Esophagus muscularis mucosa (tissue), 4 donors: ENCODE results near the gene KIRREL3. TPM values are rescaled to one million over a fixed set of nuclear protein-coding genes. Genes with fewer than 3 reads are reported as not detected.

ENCODE experiments used
- DNase-seq: peaks from one replicate; pipeline ENCODE4 v3.0.0-alpha.2; 2017; ENCODE audit errors: extremely low spot score
- H3K27ac ChIP-seq, 4 donors: fragments of 200-600 bp; sonication (generic); replicated peaks in 1 of 4; 1 replicate in 3 of 4; 2 replicates in 1 of 4; pipeline ENCODE4 v1.5.1; 2016 to 2019; ENCODE audit warnings: mild to moderate bottlenecking in 1 of 4
- H3K27me3 ChIP-seq, 4 donors: fragments of 200-600 bp; sonication (generic); one replicate each; pipeline versions ENCODE4 v1.5.1 to v1.6.0; 2016 to 2019
- H3K36me3 ChIP-seq, 4 donors: fragments of 200-600 bp; sonication (generic); one replicate each; pipeline ENCODE4 v1.5.1; 2016 to 2019
- H3K4me1 ChIP-seq, 4 donors: fragments of 200-600 bp; sonication (generic); one replicate each; pipeline ENCODE4 v1.5.1; 2016 to 2019
- H3K4me3 ChIP-seq, 4 donors: fragments of 200-600 bp; sonication (generic); 1 replicate in 2 of 4; 2 replicates in 2 of 4; pipeline ENCODE4 v1.5.1; 2016 to 2019; ENCODE audit warnings: mild to moderate bottlenecking in 4 of 4, moderate library complexity in 1 of 4
- H3K9me3 ChIP-seq, 4 donors: fragments of 200-600 bp; sonication (generic); 1 replicate in 3 of 4; 2 replicates in 1 of 4; pipeline ENCODE4 v1.5.1; 2016 to 2019
- EP300 ChIP-seq: sonication (generic); formaldehyde crosslinking; IDR thresholded peaks from one replicate; pipeline ENCODE4 v1.6.1; 2017; ENCODE audit warnings: antibody characterized with exemption
- POLR2A ChIP-seq: fragments of 450-650 bp; IDR thresholded peaks from one replicate; pipeline ENCODE4 v1.6.1; 2017; ENCODE audit warnings: antibody characterized with exemption, moderate library complexity, mild to moderate bottlenecking, low read depth
- POLR2AphosphoS5 ChIP-seq, 2 donors: sonication (generic); formaldehyde crosslinking; IDR thresholded peaks; one replicate each; pipeline ENCODE4 v1.6.1; 2017; ENCODE audit warnings: antibody characterized with exemption in 2 of 2
- WGBS: methylation state at CpG from one replicate; pipeline ENCODE4 v1.1.5; 2018; 5-methylcytosine and 5-hydroxymethylcytosine counted together
- intact Hi-C: fragments of 100-400 bp; cut with DNase I; formaldehyde crosslinking; loops from one replicate; pipeline ENCODE4 v1.15.1; 2023
- total RNA-seq, 4 donors: library from RNA; depleted of rRNA; stranded (reverse); fragments of >200 nt; gene quantifications; one replicate each; pipeline versions ENCODE4 v1.1.0 to v1.2.1, GENCODE V29; 2016
- TF ChIP-seq, protein P1 (sequence below), 3 experiments: fragments of 200-600 bp in 2 of 3; fragments of 450-650 bp in 1 of 3; sonication (generic) in 2 of 3; IDR thresholded peaks; one replicate each; pipeline ENCODE4 v1.5.1; 2017 to 2019; ENCODE audit warnings: antibody characterized with exemption in 3 of 3, mild to moderate bottlenecking in 2 of 3, moderate library complexity in 1 of 3

Gene KIRREL3
- total RNA-seq, 4 donors from 2014 or later, result 1.7 to 6.5 (median 3.1) TPM

DNA sequence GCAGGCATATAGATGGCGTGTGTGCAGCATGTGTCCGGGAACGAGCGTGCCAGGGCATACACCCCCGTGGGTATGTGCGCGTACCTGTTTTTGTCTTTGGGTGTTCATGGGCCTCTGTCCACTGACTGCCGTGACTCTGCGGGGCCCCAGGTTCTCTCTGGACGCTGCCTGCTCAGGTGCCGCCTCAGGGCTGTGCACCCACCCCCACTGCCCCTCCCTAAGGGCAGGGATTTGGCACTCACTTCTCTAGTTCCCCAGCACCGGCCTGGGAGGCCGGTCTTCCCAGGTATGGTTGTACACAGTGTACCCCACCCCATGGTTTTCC lies 533.6 kb downstream of the KIRREL3 start:
- Histone ChIP-seq H3K9me3 (no peaks in the 10 kb centered on the region), H3K4me1 (peaks cover 8 to 26% (median 12%) of the 10 kb centered on the region in 4 donors), H3K36me3 (no peaks in the 10 kb centered on the region), H3K27me3 (peaks cover 0 to 55% (median 0%) of the 10 kb centered on the region in 4 donors), H3K4me3 (no peak overlapping the region), H3K27ac (no peak overlapping the region)
- TF ChIP-seq POLR2AphosphoS5 (IDR thresholded peaks at IDR 0.05) (no peak), POLR2A (no peak), EP300 (no peak)
- TF ChIP-seq, protein P1, sequence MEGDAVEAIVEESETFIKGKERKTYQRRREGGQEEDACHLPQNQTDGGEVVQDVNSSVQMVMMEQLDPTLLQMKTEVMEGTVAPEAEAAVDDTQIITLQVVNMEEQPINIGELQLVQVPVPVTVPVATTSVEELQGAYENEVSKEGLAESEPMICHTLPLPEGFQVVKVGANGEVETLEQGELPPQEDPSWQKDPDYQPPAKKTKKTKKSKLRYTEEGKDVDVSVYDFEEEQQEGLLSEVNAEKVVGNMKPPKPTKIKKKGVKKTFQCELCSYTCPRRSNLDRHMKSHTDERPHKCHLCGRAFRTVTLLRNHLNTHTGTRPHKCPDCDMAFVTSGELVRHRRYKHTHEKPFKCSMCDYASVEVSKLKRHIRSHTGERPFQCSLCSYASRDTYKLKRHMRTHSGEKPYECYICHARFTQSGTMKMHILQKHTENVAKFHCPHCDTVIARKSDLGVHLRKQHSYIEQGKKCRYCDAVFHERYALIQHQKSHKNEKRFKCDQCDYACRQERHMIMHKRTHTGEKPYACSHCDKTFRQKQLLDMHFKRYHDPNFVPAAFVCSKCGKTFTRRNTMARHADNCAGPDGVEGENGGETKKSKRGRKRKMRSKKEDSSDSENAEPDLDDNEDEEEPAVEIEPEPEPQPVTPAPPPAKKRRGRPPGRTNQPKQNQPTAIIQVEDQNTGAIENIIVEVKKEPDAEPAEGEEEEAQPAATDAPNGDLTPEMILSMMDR (IDR thresholded peaks at IDR 0.05), result no peak
- DNase-seq, result no peak
- intact Hi-C loops, result no loop called here
- 93% methylated on average over 7 of the region's 13 CpGs for WGBS

DNA sequence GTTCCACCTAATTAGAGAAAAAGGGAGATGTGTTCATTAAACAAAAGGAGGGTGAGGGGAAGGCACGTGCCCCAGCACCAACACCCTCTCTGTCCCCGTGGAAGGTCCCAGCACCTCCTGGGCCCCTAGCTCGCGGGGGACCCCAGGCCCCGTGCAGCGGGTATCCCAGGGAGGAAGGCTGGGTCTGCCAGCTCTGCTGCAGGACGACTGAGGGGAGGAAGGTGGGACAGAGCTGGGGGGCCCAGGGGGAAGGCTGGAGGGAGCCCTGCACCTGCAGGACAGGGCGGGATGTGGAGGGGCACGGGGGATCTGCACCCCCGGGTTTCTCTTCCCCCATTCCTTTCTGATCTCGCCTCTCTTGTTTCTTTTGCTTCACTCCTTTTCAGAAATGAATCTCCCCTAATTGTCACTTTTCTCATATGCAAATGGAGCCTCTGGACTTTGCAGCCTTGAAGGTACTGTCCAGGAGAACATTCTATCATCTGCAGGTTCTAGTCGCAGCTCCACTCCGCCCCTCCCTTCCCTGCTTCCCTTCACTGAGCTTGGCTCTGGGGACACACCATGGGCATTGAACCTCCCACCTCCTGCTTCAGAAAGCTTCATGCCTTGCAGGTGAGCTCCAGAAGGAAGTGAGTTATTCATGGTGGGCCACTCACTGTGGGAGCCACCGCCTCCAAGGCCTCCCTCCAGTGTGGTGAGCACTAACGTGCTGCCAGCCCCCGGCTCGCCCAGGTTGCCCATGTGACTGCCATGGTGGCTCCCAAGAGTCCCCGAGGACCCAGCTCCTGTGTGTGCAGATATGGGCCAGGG lies 534.1 kb downstream of the KIRREL3 start:
- WGBS, result 71% methylated on average over 15 of the region's 18 CpGs
- peaks cover 8 to 26% (median 12%) of the 10 kb centered on the region in 4 donors for H3K4me1 ChIP-seq
- intact Hi-C loops, result no loop called here
- peaks cover 0 to 59% (median 0%) of the 10 kb centered on the region in 4 donors for H3K27me3 ChIP-seq
- DNase-seq, result no peak
- no peaks in the 10 kb centered on the region for H3K36me3 ChIP-seq
- H3K9me3 ChIP-seq, result no peaks in the 10 kb centered on the region
- TF ChIP-seq, protein P1 (IDR thresholded peaks at IDR 0.05), result no peak
- TF ChIP-seq EP300, result no peak
- no peak for TF ChIP-seq POLR2AphosphoS5 (IDR thresholded peaks at IDR 0.05)
- no peak for TF ChIP-seq POLR2A
- no peak overlapping the region for H3K27ac ChIP-seq
- H3K4me3 ChIP-seq, result no peak overlapping the region

DNA sequence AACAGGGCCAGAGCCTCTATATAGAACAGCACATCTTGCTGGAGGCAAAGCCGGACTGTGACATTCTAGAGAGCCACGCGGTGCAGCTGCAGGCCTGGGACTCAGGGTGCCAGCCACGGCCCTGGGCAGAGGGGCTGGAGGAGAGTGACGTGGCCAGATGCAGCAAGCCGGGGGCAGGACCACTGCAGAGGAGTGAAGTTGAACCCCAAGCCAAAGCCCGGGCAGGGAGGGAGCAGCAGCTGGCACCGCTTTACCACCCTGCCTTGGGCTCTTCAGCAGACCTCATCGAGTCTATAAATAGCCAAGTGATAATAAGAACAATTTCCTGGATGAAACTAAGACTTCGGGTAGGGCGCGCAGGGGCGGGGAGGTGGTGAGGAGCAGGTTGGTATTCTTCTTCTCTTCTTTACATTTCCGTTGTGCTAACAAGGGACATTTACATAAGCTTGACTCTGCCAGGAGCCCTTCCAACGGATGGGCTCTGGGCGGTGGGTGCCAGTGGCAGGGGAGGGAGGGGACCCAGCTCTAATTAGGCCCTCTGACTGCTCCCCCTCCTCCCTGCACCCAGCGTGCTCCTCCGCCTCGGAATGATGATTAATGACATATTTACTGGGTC lies 534.9 kb downstream of the KIRREL3 start:
- TF ChIP-seq POLR2A (no peak), POLR2AphosphoS5 (IDR thresholded peaks at IDR 0.05) (no peak), EP300 (no peak)
- TF ChIP-seq, protein P1 (IDR thresholded peaks at IDR 0.05), result no peak
- H3K9me3 ChIP-seq, result no peaks in the 10 kb centered on the region
- 46% methylated on average over 19 of the region's 19 CpGs for WGBS
- no peaks in the 10 kb centered on the region for H3K36me3 ChIP-seq
- intact Hi-C loops, result no loop called here
- H3K4me3 ChIP-seq, result no peak overlapping the region
- peaks cover 8 to 26% (median 12%) of the 10 kb centered on the region in 4 donors for H3K4me1 ChIP-seq
- peaks cover 0 to 65% (median 0%) of the 10 kb centered on the region in 4 donors for H3K27me3 ChIP-seq
- no peak for DNase-seq
- no peak overlapping the region for H3K27ac ChIP-seq

DNA sequence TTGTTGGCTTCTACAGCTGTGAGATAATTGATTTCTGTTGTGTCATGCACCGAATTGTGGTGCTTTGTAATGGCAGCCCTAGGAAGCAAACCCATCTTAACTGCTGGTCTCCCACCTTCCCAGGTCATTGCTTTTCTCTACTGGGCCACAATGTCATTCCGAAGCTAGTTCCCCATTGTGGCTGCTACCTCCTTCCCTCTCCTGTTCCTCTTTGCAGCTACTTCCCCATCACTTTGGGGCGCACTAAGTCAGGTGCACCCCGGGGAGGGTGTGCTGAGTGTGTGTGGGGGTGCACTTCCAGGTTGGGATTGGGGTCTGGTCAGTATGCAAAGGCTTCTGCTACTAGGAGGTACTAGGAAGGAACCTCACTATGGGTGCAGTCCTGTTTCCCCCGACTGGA lies 535.8 kb downstream of the KIRREL3 start:
- peaks cover 0 to 74% (median 0%) of the 10 kb centered on the region in 4 donors for H3K27me3 ChIP-seq
- TF ChIP-seq POLR2A (no peak), POLR2AphosphoS5 (IDR thresholded peaks at IDR 0.05) (no peak), EP300 (no peak)
- TF ChIP-seq, protein P1 (IDR thresholded peaks at IDR 0.05), result no peak
- no peaks in the 10 kb centered on the region for H3K36me3 ChIP-seq
- 77% methylated on average over 5 of the region's 5 CpGs for WGBS
- no peaks in the 10 kb centered on the region for H3K9me3 ChIP-seq
- peaks cover 8 to 26% (median 12%) of the 10 kb centered on the region in 4 donors for H3K4me1 ChIP-seq
- H3K27ac ChIP-seq, result no peak overlapping the region
- intact Hi-C loops, result no loop called here
- DNase-seq, result no peak
- no peak overlapping the region for H3K4me3 ChIP-seq
